ENCODE measurements around the gene ANGEL1.
A peak's percentile ranks its signal among the peaks of the same experiment; 100 is the strongest.

The ANGEL1 gene

DNA sequence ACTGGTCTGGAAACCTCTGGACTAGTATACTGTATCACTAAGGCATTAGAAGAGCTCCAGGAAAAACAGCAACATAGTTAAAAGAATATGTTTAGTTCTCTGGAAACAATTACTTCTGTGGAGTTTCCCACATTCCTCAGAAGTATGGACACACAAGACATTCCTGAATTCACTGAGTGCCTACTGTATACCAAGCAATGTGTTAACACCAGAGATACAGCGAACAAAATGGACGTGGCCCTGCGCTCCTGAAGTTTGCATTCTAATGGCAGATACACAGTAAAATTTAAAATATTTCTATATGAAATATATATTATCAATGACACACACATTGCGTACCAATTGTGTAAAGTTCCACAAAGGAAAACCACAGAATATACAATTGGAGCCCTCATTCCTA is 1.1 kb downstream of the ANGEL1 start:
- Histone ChIP-seq H3K4me2 (ENCODE audit: low read length) (peak overlapping the region; percentile 94), H3K27me3 (ENCODE audit: control insufficient read depth, insufficient read depth, low read length) (no peaks in the 10 kb centered on the region), H3K9ac (no peak overlapping the region), H3K4me3 (ENCODE audit: low read depth, low read length) (peak overlapping the region; percentile 86), H2AFZ (peak overlapping the region; percentile 99), H3K9me3 (ENCODE audit: control insufficient read depth, low read length) (no peaks in the 10 kb centered on the region), H3K36me3 (ENCODE audit: control insufficient read depth, insufficient read depth, low read length) (no peaks in the 10 kb centered on the region), H3K79me2 (peaks cover 17% of the 10 kb centered on the region), H3K4me1 (peaks cover 7% of the 10 kb centered on the region), H3K27ac (no peak overlapping the region)
- no peak for TF ChIP-seq CTCF (IDR thresholded peaks at IDR 0.05)

DNA sequence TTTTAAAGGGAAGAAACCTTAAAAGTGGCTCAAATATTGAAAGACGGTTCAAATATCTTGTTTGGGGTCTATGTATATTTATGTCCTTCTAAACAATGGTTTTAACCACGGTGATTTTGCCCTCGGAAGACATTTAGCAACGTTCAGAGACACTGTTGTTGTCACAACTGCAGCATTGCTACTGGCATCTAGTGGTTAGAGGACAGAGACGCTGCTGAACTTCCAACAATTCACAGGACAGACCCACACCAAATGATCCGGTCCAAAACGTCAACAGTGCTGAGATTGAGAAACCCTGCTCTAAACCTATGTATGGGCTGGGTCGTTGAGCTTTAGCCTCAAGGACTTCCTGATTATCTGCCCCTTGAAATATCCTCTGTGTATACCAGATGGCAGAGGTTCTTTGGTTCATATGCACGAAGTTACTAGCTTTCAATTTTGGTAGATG is 1.7 kb downstream of the ANGEL1 start:
- H3K27ac ChIP-seq = no peak overlapping the region
- no peaks in the 10 kb centered on the region for H3K9me3 ChIP-seq (ENCODE audit: control insufficient read depth, low read length)
- H3K4me2 ChIP-seq (ENCODE audit: low read length) = peak overlapping the region; percentile 94
- H2AFZ ChIP-seq = peak overlapping the region; percentile 30
- H3K36me3 ChIP-seq (ENCODE audit: control insufficient read depth, insufficient read depth, low read length) = no peaks in the 10 kb centered on the region
- no peak overlapping the region for H3K9ac ChIP-seq
- TF ChIP-seq CTCF (IDR thresholded peaks at IDR 0.05) = peak; percentile 15
- peaks cover 7% of the 10 kb centered on the region for H3K4me1 ChIP-seq
- H3K79me2 ChIP-seq = peaks cover 17% of the 10 kb centered on the region
- no peaks in the 10 kb centered on the region for H3K27me3 ChIP-seq (ENCODE audit: control insufficient read depth, insufficient read depth, low read length)
- H3K4me3 ChIP-seq (ENCODE audit: low read depth, low read length) = peak overlapping the region; percentile 28

DNA sequence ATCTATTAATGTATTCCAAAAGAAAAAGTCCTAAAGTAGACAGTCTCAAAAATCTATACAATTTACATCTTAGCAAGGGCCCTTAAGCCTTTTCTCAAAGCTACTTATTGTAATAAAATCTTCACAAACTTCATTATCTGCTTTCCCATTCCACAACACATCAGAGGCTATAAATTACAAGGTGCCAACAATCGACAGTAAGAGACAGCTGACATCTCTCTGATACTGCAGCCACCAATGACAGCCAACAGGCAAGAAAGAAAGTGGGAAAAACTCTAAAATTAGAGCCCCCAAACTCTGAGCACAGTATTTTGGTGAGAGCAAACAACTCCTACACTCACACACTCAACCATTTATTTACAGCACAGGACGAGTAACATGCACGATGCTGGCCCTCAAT is 2.2 kb downstream of the ANGEL1 start:
- H3K9ac ChIP-seq = no peak overlapping the region
- peak overlapping the region; percentile 28 for H3K4me3 ChIP-seq (ENCODE audit: low read depth, low read length)
- TF ChIP-seq CTCF (IDR thresholded peaks at IDR 0.05) = no peak
- H3K9me3 ChIP-seq (ENCODE audit: control insufficient read depth, low read length) = no peaks in the 10 kb centered on the region
- H2AFZ ChIP-seq = no peak overlapping the region
- peaks cover 17% of the 10 kb centered on the region for H3K79me2 ChIP-seq
- H3K27me3 ChIP-seq (ENCODE audit: control insufficient read depth, insufficient read depth, low read length) = no peaks in the 10 kb centered on the region
- no peak overlapping the region for H3K4me2 ChIP-seq (ENCODE audit: low read length)
- no peak overlapping the region for H3K27ac ChIP-seq
- peaks cover 7% of the 10 kb centered on the region for H3K4me1 ChIP-seq
- H3K36me3 ChIP-seq (ENCODE audit: control insufficient read depth, insufficient read depth, low read length) = no peaks in the 10 kb centered on the region

GRCh38 chr14:76808990-76809389 is 3.7 kb downstream of the ANGEL1 start:
- peaks cover 7% of the 10 kb centered on the region for H3K4me1 ChIP-seq
- no peak overlapping the region for H3K9ac ChIP-seq
- no peak overlapping the region for H3K4me2 ChIP-seq (ENCODE audit: low read length)
- no peak for TF ChIP-seq CTCF (IDR thresholded peaks at IDR 0.05)
- no peaks in the 10 kb centered on the region for H3K36me3 ChIP-seq (ENCODE audit: control insufficient read depth, insufficient read depth, low read length)
- no peak overlapping the region for H3K27ac ChIP-seq
- no peak overlapping the region for H3K4me3 ChIP-seq (ENCODE audit: low read depth, low read length)
- H3K79me2 ChIP-seq = peaks cover 25% of the 10 kb centered on the region
- no peaks in the 10 kb centered on the region for H3K27me3 ChIP-seq (ENCODE audit: control insufficient read depth, insufficient read depth, low read length)
- H3K9me3 ChIP-seq (ENCODE audit: control insufficient read depth, low read length) = no peaks in the 10 kb centered on the region
- H2AFZ ChIP-seq = no peak overlapping the region

DNA sequence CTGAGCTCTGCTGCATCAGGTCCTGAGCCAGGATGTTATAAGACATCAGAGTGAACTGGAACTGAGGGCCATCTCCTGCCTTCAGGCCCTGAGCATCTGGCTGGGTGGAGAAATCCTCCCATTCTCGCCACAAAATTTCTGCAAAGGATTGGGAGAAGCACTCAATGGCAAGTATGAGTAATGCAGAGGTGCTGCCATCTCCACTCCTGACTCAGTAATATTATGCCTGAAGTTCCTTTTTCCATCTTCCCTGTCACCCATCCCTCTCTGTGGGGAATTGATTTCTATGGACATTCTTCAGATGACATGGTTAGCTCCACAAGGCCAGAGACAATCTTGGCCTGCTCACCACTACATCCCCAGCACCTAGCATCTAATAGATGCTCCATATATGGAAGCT is 4.7 kb downstream of the ANGEL1 start:
- Histone ChIP-seq H3K9ac (no peak overlapping the region), H3K4me3 (ENCODE audit: low read depth, low read length) (no peak overlapping the region), H3K79me2 (peaks cover 25% of the 10 kb centered on the region), H3K27ac (no peak overlapping the region), H3K4me1 (peaks cover 4% of the 10 kb centered on the region), H2AFZ (no peak overlapping the region), H3K4me2 (ENCODE audit: low read length) (no peak overlapping the region), H3K27me3 (ENCODE audit: control insufficient read depth, insufficient read depth, low read length) (no peaks in the 10 kb centered on the region), H3K9me3 (ENCODE audit: control insufficient read depth, low read length) (no peaks in the 10 kb centered on the region), H3K36me3 (ENCODE audit: control insufficient read depth, insufficient read depth, low read length) (no peaks in the 10 kb centered on the region)
- TF ChIP-seq CTCF (IDR thresholded peaks at IDR 0.05) = no peak

Measured in parathyroid adenoma (tissue), 2 donors.